Skeletal muscle satellite cell (primary cell): ENCODE results near the gene DCTN3. TPM values are rescaled to one million over a fixed set of nuclear protein-coding genes. Genes with fewer than 3 reads are reported as not detected.

Experiments
- H3K27me3 ChIP-seq: 2 replicates; pipeline ENCODE4 v1.7.0; 2013; ENCODE audit warnings: low read length; ENCODE audit not compliant: control insufficient read depth, insufficient read depth
- H3K36me3 ChIP-seq: 2 replicates; pipeline ENCODE4 v1.7.0; 2013; ENCODE audit warnings: mild to moderate bottlenecking, control low read depth, low read length; ENCODE audit not compliant: insufficient read depth
- H3K4me1 ChIP-seq: 2 replicates; pipeline ENCODE4 v1.7.0; 2013; ENCODE audit warnings: low read length; ENCODE audit not compliant: control insufficient read depth, insufficient read depth
- H3K4me2 ChIP-seq: 2 replicates; pipeline ENCODE4 v1.7.0; 2013; ENCODE audit warnings: mild to moderate bottlenecking, low read length
- H3K4me3 ChIP-seq: 2 replicates; pipeline ENCODE4 v1.7.0; 2013; ENCODE audit warnings: low read length
- H3K9ac ChIP-seq: 2 replicates; pipeline ENCODE4 v1.7.0; 2013; ENCODE audit warnings: mild to moderate bottlenecking, low read depth, low read length, moderate library complexity
- H3K9me3 ChIP-seq: replicated peaks from 2 replicates; pipeline ENCODE4 v1.7.0; 2013; ENCODE audit warnings: mild to moderate bottlenecking, control low read depth, low read length
- total RNA-seq: library from RNA; depleted of rRNA; stranded (reverse); fragments of >200 nt; gene quantifications from 2 replicates; pipeline ENCODE4 v1.2.3, GENCODE V29; 2012; rRNA removed

The DCTN3 gene
- 67.9 and 82.6 TPM in 2 replicates for total RNA-seq

DNA sequence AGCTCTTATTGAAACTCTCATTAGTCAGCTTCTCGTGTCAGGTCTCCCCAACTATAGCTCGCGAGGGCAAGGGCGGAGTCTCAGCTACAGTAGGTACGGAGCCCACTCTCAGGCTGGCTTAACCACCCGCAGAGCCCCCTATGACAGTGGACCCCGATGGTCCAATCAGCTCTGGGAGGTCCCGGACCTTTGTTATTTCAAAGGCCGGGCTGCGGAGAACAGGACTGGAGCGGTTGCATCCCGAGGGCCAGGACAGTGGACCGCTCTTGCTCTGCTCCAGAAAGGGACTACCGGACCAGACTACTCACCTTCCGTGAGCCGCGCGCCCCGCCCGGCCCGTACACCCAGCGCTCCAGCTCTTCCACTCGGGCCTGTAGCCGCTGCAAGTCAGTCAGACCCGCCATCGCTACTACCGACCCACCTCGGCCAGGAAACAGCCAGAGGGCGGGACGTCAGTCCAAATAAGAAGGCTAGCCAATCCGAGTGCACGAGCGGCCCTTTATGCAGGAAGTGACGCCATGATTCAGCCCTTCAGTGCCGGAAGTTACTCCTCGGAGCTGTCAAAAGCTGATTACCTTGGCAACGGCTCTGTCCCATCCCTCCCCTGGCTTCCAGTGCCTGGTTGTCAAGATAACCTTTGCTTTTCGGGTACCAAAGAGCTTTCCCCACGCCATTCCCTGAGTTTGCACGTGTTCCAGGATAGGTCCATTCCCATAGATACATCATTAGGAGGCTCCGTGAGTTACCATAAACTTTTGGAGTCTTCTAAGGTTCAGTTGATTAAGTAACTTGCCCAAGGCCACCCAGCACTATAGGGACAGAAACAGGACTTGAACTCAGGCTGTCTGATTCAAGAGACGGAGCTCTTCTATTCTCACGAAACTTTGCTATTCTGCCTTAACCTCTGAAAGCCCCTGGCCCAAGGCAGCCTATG, at the start of gene DCTN3:
DCTN3 (minus strand) TSS at position 435 of the 934 bp plus-strand sequence; CDS start at position 404, 31 bp downstream.
- peak within 1 kb of the TSS; percentile 89 for H3K9ac ChIP-seq
- peak within 1 kb of the TSS; percentile 95 for H3K4me2 ChIP-seq
- peaks cover 27% of the 10 kb centered on the region for H3K27me3 ChIP-seq
- peaks cover 19% of the 10 kb centered on the region for H3K36me3 ChIP-seq
- no peaks in the 10 kb centered on the region for H3K9me3 ChIP-seq
- H3K4me1 ChIP-seq: peaks cover 7% of the 10 kb centered on the region
- peak within 1 kb of the TSS; percentile 79 for H3K4me3 ChIP-seq

DNA sequence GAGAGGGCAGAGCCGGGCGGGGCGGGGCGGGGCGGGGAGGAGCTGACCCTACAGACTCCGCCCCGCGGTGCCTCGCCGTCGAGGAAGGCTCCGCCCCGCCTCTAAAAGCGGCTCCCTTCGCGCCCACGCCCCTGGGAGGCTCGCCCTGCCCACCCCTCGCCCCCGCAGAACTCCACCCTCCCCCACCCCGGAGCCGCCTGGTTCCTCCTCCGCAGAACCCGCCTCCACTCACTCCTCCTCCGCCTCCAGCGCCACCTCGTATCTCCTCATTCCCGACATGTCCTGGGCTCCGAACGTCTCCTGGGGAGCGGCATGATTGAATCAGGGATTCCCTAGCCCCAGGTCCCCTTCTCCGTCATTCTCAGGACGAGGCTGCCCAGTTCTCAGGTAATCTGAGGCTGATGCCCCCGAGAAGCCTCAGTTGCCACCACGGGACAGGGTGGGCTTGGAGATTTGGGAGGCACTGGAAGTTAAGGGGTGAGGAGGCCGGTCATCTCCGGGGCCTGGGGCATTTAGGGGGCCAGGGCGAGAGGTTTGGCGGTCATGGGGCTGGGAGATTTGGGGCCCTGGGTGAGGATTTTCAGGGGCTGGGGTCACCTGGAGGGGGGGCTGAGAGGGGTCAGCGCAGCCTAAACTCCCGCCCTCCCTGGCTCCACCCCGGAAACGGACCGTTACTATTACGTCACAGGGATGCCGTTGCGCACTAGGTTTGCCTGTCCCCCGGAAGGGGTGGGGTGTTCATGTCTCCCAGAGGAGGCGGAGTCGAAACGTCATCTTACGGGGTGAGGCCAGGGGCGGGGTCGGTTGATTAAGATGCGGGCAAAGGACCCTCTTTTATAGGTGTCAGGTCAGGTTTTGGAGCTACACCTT, 45.3 kb upstream of the DCTN3 start:
- Histone ChIP-seq H3K4me1 (peaks cover 6% of the 10 kb centered on the region), H3K27me3 (no peaks in the 10 kb centered on the region), H3K9ac (peak overlapping the region; percentile 94), H3K9me3 (no peaks in the 10 kb centered on the region), H3K4me3 (peak overlapping the region; percentile 86), H3K4me2 (peak overlapping the region; percentile 95), H3K36me3 (peaks cover 11% of the 10 kb centered on the region)

DNA sequence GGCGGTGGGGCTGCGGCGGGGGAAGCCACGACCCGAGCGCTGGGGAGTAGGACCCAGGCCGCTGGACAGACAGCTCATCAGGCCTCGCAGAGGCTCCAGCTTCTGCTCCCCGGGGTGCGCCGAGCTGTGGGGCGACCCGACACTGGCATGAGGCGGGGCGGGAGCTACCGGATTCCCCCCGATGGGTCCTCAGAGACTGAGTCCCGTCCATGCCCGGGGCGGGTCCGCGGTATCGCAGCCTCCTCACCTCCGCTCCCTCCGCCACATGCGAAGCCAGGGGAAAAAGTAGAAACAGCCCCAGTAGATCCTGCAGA, 44.7 kb upstream of the DCTN3 start:
- no peaks in the 10 kb centered on the region for H3K9me3 ChIP-seq
- peaks cover 6% of the 10 kb centered on the region for H3K4me1 ChIP-seq
- H3K9ac ChIP-seq: peak overlapping the region; percentile 85
- H3K4me3 ChIP-seq: peak overlapping the region; percentile 79
- peak overlapping the region; percentile 95 for H3K4me2 ChIP-seq
- peaks cover 11% of the 10 kb centered on the region for H3K36me3 ChIP-seq
- no peaks in the 10 kb centered on the region for H3K27me3 ChIP-seq

DNA sequence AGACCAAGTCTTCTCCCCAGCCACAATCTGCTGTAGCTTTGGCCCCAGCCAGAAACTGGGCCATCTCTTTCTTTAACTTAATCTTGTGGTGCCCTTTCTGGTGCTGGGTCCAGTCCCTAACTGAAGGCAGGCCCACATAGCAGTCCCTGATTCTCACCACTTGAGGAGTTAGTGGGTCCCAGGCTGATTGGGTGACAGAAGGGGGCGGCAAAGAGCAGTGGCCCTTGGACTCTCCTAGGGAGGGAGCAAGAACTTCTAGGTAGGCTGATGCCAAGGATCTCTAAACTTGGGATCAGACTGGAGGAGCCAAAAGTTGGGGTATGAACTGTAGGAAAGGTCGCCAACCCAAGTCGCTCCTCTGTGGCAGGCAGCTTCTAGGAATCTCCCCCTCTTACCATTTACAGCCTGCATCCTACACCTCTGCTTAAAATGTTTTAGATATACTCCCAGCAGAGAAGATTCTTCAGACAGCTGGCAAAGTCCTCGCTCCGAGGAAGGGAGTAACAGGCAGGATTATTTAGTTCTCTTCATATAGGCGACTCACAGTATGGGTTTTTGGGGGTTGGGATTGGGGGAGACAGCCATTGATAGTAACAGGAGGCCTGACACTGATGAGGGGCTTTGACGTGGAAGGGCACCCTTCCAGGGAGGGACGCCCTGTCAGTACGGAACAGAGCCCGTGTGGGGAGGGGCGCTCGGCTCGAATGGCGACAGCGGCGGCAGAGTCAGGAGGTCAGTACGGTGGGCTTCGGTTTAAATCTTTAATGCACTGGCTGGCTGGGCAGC, 44.2 kb upstream of the DCTN3 start:
- peak overlapping the region; percentile 95 for H3K4me2 ChIP-seq
- H3K4me1 ChIP-seq: peaks cover 6% of the 10 kb centered on the region

DNA sequence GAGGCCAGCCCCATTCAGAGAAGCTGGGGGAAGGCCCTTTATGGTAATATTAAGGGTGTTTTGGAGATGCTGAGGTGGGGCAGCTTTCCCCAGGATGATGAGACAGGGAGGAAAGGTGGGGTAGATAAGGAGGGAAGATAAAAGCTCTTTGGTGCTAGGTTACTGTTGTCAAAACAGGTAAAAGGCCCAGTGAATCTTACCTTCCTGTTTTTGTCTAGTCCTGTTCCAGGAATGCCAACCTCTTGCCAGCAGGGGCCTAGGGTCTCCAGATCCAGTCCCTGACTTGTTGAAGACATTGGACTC, 43.0 kb upstream of the DCTN3 start:
- no peaks in the 10 kb centered on the region for H3K9me3 ChIP-seq
- peaks cover 6% of the 10 kb centered on the region for H3K4me1 ChIP-seq
- no peak overlapping the region for H3K4me3 ChIP-seq
- H3K4me2 ChIP-seq: no peak overlapping the region
- no peaks in the 10 kb centered on the region for H3K27me3 ChIP-seq
- no peak overlapping the region for H3K9ac ChIP-seq
- peaks cover 3% of the 10 kb centered on the region for H3K36me3 ChIP-seq

More for the DNA sequence above, 44.2 kb upstream of the DCTN3 start:
- Histone ChIP-seq H3K27me3 (no peaks in the 10 kb centered on the region), H3K9ac (peak overlapping the region; percentile 85), H3K36me3 (peaks cover 8% of the 10 kb centered on the region), H3K4me3 (peak overlapping the region; percentile 79), H3K9me3 (no peaks in the 10 kb centered on the region)

DNA sequence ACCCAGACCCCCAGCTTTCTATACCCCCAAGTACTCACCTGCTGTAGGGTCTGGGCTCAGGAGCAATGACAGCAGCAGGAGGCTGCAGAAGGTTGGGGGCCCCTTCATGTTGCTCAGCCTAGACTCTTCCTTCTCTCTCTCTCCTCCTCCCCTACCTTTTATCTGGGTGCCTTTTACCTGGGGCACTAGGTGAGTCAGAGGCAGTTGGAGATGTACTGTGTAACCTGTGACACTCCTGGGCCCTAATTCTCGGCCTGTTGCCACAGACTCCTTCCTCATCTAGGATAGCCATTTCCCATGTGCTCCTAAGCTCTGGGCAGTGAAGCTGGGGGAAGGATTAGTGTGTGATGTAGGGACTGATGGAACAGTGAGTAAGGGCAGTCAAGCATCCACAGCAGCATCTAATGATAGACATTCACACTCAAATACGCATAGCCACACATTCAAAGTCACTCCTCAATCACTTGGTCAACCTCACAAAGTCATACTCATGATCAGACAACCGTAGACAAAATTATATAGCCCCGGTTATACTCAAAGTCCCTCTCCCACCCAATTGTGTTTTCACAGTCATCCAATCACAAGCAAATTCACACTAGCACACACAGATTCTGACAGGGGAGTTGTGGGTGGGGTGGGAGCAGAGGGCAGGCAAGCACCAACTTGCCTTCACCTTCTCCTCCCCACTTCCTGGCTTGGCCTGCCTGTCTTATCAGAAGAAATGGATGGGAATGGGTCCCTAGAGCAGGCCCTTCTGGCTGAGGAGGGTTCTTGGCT, 42.4 kb upstream of the DCTN3 start, which contains the start of gene CCL27:
CCL27 (minus strand) TSS at position 132 of the 777 bp plus-strand sequence; CDS start at position 108, 24 bp downstream.
- H3K4me2 ChIP-seq: no peak within 1 kb of the TSS
- H3K4me3 ChIP-seq: no peak within 1 kb of the TSS
- H3K36me3 ChIP-seq: no peaks in the 10 kb centered on the region
- H3K9me3 ChIP-seq: no peaks in the 10 kb centered on the region
- no peak within 1 kb of the TSS for H3K9ac ChIP-seq
- H3K4me1 ChIP-seq: peaks cover 6% of the 10 kb centered on the region
- H3K27me3 ChIP-seq: no peaks in the 10 kb centered on the region

DNA sequence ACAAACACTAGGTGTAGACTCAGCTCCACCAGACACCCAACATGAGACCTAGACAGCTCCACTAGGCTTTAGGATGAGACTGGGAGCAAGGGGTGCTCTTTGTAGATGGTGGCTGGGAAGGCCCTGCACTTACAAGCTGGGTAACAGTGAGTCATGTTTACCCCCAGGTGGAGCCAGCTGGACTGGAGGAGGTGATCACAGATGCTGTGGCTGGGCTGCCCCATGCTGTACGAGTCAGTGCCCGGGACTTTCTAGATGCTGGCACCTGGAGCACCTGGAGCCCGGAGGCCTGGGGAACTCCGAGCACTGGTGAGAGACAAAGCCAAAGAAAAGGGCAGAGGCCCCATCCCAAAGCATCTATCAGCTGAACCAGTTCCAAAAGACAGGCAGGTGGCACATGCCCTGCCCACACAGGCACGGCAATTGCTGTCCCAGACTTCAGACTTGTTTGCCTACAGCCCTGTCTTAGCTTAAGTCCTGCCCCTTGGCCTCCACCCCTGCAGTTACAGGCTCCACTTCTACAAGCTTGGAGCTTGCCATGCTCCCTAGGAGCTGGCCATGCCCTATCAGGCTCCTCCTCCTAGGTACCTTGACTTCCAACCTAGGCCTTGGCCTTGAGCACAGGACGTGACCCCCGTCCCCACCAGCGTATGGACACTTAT, 39.4 kb upstream of the DCTN3 start:
- no peaks in the 10 kb centered on the region for H3K9me3 ChIP-seq
- H3K4me3 ChIP-seq: no peak overlapping the region
- H3K4me2 ChIP-seq: no peak overlapping the region
- H3K4me1 ChIP-seq: peaks cover 6% of the 10 kb centered on the region
- no peaks in the 10 kb centered on the region for H3K36me3 ChIP-seq
- no peak overlapping the region for H3K9ac ChIP-seq
- no peaks in the 10 kb centered on the region for H3K27me3 ChIP-seq

DNA sequence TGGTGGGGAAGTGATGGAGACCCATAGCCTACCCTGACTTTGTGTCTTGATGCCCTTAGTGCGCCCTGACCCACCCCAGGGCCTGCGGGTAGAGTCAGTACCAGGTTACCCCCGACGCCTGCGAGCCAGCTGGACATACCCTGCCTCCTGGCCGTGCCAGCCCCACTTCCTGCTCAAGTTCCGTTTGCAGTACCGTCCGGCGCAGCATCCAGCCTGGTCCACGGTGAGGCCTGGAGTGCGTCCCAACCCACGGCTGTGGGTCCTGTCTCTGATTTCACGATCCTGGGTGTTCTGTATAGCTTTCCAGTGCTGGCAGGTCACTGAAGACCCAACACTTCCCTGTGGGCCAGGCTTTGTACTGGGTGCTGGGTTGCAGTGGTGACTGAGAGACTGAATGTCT, 38.2 kb upstream of the DCTN3 start:
- Histone ChIP-seq H3K4me1 (peaks cover 15% of the 10 kb centered on the region), H3K36me3 (no peaks in the 10 kb centered on the region), H3K9ac (no peak overlapping the region), H3K27me3 (no peaks in the 10 kb centered on the region), H3K4me2 (no peak overlapping the region), H3K4me3 (no peak overlapping the region), H3K9me3 (no peaks in the 10 kb centered on the region)

DNA sequence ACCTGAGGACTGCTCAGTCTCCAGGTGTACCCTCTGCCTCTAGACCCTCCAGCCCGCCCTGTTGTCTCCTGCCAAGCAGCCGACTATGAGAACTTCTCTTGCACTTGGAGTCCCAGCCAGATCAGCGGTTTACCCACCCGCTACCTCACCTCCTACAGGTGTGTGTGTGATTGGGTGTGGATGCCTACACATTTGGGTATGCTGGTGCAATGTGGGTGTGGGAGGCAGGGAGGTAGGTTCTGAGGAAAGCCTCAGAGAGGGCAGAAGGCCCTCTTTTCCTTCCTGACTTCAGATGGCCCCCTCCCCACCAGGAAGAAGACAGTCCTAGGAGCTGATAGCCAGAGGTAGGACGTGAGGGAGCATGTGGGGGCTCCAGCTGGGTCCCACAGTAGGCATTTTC, 36.7 kb upstream of the DCTN3 start:
- Histone ChIP-seq H3K9me3 (no peaks in the 10 kb centered on the region), H3K4me2 (no peak overlapping the region), H3K9ac (no peak overlapping the region), H3K27me3 (no peaks in the 10 kb centered on the region), H3K4me1 (peaks cover 29% of the 10 kb centered on the region), H3K4me3 (no peak overlapping the region), H3K36me3 (no peaks in the 10 kb centered on the region)

DNA sequence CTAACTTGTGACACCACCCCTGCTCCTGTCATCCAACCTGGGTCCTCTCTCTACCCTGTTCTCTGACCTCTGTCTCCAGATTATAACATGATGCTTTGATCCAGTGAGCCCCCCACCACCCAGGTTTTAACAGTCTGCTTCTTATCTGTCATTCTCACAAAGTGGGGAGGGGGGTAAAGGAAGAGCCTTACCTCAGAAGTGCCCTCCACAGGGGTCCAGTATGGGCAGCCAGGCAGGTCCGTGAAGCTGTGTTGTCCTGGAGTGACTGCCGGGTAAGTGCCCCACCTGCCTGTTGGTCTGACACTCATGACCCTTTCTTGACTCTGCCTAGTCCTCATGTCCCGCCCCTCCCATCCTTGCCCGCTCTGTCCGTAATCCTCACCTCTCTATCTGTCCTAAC, 35.1 kb upstream of the DCTN3 start:
- Histone ChIP-seq H3K4me1 (peaks cover 43% of the 10 kb centered on the region), H3K4me3 (no peak overlapping the region), H3K9ac (no peak overlapping the region), H3K9me3 (no peaks in the 10 kb centered on the region), H3K4me2 (no peak overlapping the region), H3K27me3 (no peaks in the 10 kb centered on the region), H3K36me3 (no peaks in the 10 kb centered on the region)
